CD4-positive, alpha-beta T cell (primary cell): ENCODE data around the gene FAM32A. TPM values are rescaled to one million over a fixed set of nuclear protein-coding genes. Genes with fewer than 3 reads are reported as not detected.

Experiments used
- ATAC-seq: fragments of 200-7000 bp; cut with Tn5 transposase; one replicate; pipeline ENCODE4 v1.10.0; 2022; ENCODE audit warnings: mild to moderate bottlenecking; ENCODE audit not compliant: poor library complexity
- CTCF ChIA-PET: fragments of 350-600 bp; sonication (Branson Sonifier 250); formaldehyde crosslinking; loops from one replicate; lab custom pipeline; 2021; ENCODE audit warnings: antibody characterized with exemption, inconsistent platforms; lab: Charles Lee
- POLR2A ChIA-PET: fragments of 350-600 bp; sonication (Branson Sonifier 250); formaldehyde crosslinking; loops from one replicate; lab custom pipeline; 2021; ENCODE audit warnings: antibody characterized with exemption, inconsistent platforms; lab: Charles Lee
- DNase-seq, 14 experiments: peaks; one replicate each; pipeline ENCODE4 v3.0.0-alpha.2; 2013 to 2020; ENCODE audit warnings: mixed read lengths in 2 of 14
- H3K27ac ChIP-seq, 2 donors: one replicate each; pipeline versions ENCODE4 v1.5.1 to v1.7.0; 2013; ENCODE audit warnings: low read length in 2 of 2, low read depth in 1 of 2, mild to moderate bottlenecking in 1 of 2
- H3K27me3 ChIP-seq, 2 experiments: 1 replicate in 1 of 2; 2 replicates in 1 of 2; pipeline versions ENCODE4 v1.6.1 to v1.7.0; 2013; ENCODE audit warnings: low read length in 2 of 2, control low read depth in 1 of 2, mild to moderate bottlenecking in 1 of 2, moderate library complexity in 1 of 2; ENCODE audit not compliant: insufficient read depth in 2 of 2, control insufficient read depth in 1 of 2
- H3K36me3 ChIP-seq: one replicate; pipeline ENCODE4 v1.6.1; 2013; ENCODE audit warnings: low read length, control low read depth; ENCODE audit not compliant: insufficient read depth
- H3K4me1 ChIP-seq: one replicate; pipeline ENCODE4 v1.6.1; 2013; ENCODE audit warnings: low read length, control low read depth; ENCODE audit not compliant: insufficient read depth
- H3K4me3 ChIP-seq: one replicate; pipeline ENCODE4 v1.5.1; 2013; ENCODE audit warnings: mild to moderate bottlenecking, low read length, moderate library complexity
- H3K9me3 ChIP-seq, 2 experiments: 1 replicate in 1 of 2; 2 replicates in 1 of 2; pipeline versions ENCODE4 v1.6.1 to v1.7.0; 2013; ENCODE audit warnings: low read length in 2 of 2, mild to moderate bottlenecking in 2 of 2, control low read depth in 1 of 2, moderate library complexity in 1 of 2; ENCODE audit not compliant: control insufficient read depth in 1 of 2, insufficient read depth in 1 of 2
- H3K27ac Mint-ChIP-seq: one replicate; pipeline ENCODE4 v1.8.0; 2020; ENCODE audit warnings: mixed read lengths
- H3K27me3 Mint-ChIP-seq: one replicate; pipeline ENCODE4 v1.8.0; 2021; ENCODE audit warnings: mixed read lengths
- H3K36me3 Mint-ChIP-seq: one replicate; pipeline ENCODE4 v1.8.0; 2021; ENCODE audit warnings: low read depth, mixed read lengths
- H3K4me1 Mint-ChIP-seq: one replicate; pipeline ENCODE4 v1.8.0; 2021; ENCODE audit warnings: low read depth, mixed read lengths
- H3K4me3 Mint-ChIP-seq: one replicate; pipeline ENCODE4 v1.8.0; 2020; ENCODE audit warnings: mild to moderate bottlenecking, mixed read lengths
- H3K9me3 Mint-ChIP-seq: one replicate; pipeline ENCODE4 v1.8.0; 2020; ENCODE audit warnings: mixed read lengths
- intact Hi-C, 2 experiments: fragments of 100-400 bp; cut with DNase I in 1 of 2; cut with micrococcal nuclease in 1 of 2; formaldehyde crosslinking; loops; one replicate each; pipeline versions ENCODE4 v1.15.1 to v1.9.0; 2023 to 2025; cut with DNase I, micrococcal nuclease
- total RNA-seq, 174 experiments: library from RNA in 2 of 174; stranded (reverse) in 2 of 174; gene quantifications; one replicate each; pipeline ENCODE4 v1.2.3 and lab custom pipeline; 2021 to 2026
- TF ChIP-seq, protein P1 (sequence below): fragments of 200-600 bp; IDR thresholded peaks from one replicate; pipeline ENCODE4 v1.8.0; 2022; ENCODE audit warnings: antibody characterized with exemption, mild to moderate bottlenecking

The FAM32A gene
- total RNA-seq, 2 experiments from 2014 or later: 44.5 to 50.3 TPM

DNA sequence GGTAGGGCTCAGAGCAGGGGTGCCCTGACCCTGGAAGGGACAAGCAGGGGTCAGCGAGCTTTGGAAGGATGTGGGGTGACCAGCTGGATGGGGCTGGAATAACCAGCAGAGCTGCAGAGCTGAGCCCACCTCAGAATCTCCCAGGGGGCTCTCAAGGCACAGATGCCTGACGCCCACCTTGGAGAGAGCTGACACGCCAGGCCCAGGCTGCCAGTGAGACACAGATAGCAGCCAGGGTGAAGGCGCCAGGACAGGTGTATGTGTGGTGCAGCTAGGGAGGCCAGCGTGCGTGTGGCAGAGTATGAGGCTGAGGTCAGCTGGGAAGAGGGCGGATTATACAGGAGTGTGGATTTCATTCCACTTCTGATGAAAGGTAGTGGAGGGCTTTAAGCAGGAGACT, 21.4 kb downstream of the FAM32A start:
- Mint-ChIP-seq H3K4me1 (peaks cover 21% of the 10 kb centered on the region), H3K36me3 (peaks cover 84% of the 10 kb centered on the region), H3K27me3 (no peaks in the 10 kb centered on the region), H3K9me3 (no peaks in the 10 kb centered on the region), H3K27ac (peak overlapping the region; percentile 65), H3K4me3 (no peak overlapping the region)
- ATAC-seq (no peak), DNase-seq (peak in 1 of 14 experiments; percentile 20)
- TF ChIP-seq, protein P1, sequence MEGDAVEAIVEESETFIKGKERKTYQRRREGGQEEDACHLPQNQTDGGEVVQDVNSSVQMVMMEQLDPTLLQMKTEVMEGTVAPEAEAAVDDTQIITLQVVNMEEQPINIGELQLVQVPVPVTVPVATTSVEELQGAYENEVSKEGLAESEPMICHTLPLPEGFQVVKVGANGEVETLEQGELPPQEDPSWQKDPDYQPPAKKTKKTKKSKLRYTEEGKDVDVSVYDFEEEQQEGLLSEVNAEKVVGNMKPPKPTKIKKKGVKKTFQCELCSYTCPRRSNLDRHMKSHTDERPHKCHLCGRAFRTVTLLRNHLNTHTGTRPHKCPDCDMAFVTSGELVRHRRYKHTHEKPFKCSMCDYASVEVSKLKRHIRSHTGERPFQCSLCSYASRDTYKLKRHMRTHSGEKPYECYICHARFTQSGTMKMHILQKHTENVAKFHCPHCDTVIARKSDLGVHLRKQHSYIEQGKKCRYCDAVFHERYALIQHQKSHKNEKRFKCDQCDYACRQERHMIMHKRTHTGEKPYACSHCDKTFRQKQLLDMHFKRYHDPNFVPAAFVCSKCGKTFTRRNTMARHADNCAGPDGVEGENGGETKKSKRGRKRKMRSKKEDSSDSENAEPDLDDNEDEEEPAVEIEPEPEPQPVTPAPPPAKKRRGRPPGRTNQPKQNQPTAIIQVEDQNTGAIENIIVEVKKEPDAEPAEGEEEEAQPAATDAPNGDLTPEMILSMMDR: no peak
- CTCF ChIA-PET: no interaction called here
- H3K27me3 ChIP-seq: no peaks in the 10 kb centered on the region
- POLR2A ChIA-PET: interaction anchor here (0.6 kb wide), 1 partner anchor 118 kb away, joined by 3 read pairs; the partner anchor contains the start of gene KLF2
- H3K9me3 ChIP-seq: no peaks in the 10 kb centered on the region
- peaks cover 86% of the 10 kb centered on the region for H3K36me3 ChIP-seq
- H3K4me1 ChIP-seq: peaks cover 17% of the 10 kb centered on the region
- intact Hi-C loops: no loop called here
- no peak overlapping the region for H3K27ac ChIP-seq
- H3K4me3 ChIP-seq: no peak overlapping the region

GRCh38 chr19:16207063-16207462, 21.9 kb downstream of the FAM32A start:
- H3K27ac Mint-ChIP-seq: peak overlapping the region; percentile 65
- ChIA-PET CTCF (no interaction called here), POLR2A (interaction anchor here (0.6 kb wide), 1 partner anchor 117 kb away, joined by 3 read pairs; the partner anchor contains the start of gene KLF2)
- Histone ChIP-seq H3K27ac (no peak overlapping the region), H3K4me3 (no peak overlapping the region), H3K27me3 (no peaks in the 10 kb centered on the region), H3K9me3 (no peaks in the 10 kb centered on the region), H3K36me3 (peaks cover 82% of the 10 kb centered on the region), H3K4me1 (peaks cover 17% of the 10 kb centered on the region)
- peaks cover 26% of the 10 kb centered on the region for H3K4me1 Mint-ChIP-seq
- TF ChIP-seq, protein P1: no peak
- H3K36me3 Mint-ChIP-seq: peaks cover 86% of the 10 kb centered on the region
- H3K4me3 Mint-ChIP-seq: no peak overlapping the region
- intact Hi-C loops: no loop called here
- H3K27me3 Mint-ChIP-seq: no peaks in the 10 kb centered on the region
- H3K9me3 Mint-ChIP-seq: no peaks in the 10 kb centered on the region
- DNase-seq (peak in 1 of 14 experiments; percentile 23), ATAC-seq (no peak)

DNA sequence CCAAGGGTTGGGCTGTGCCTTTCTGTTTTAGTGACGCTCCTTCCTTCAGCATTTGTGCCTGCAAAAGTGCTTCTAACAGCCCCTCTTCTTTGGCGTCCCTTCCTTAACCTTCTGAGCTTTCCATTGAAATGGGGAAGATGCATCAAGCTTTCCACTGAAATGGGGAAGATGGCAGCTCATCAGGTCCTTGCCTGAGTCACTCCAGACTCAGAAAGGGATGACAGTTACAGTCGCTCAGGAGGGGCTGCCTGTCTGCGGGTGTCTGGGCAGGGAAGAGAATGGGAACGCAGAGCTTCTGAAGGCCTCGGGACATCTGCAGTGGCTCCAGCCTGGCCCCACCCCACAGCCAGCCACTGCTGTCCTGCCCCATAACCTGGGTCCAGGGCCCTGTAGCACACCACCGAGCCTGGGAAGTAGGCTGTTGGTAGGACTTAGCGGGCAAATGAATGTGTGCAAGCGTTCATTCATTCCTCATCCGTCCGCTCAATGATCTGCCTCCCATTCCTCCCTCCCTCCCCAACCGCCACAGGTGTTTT, 22.3 kb downstream of the FAM32A start:
- POLR2A ChIA-PET: interaction anchor here (0.6 kb wide), 1 partner anchor 822 kb away, joined by 3 read pairs; no protein-coding TSS in a partner anchor
- H3K9me3 ChIP-seq: no peaks in the 10 kb centered on the region
- H3K4me1 ChIP-seq: peaks cover 17% of the 10 kb centered on the region
- no peak overlapping the region for H3K4me3 Mint-ChIP-seq
- DNase-seq (no peak), ATAC-seq (no peak)
- no peak overlapping the region for H3K27ac ChIP-seq
- no peaks in the 10 kb centered on the region for H3K27me3 Mint-ChIP-seq
- peaks cover 31% of the 10 kb centered on the region for H3K4me1 Mint-ChIP-seq
- no peaks in the 10 kb centered on the region for H3K9me3 Mint-ChIP-seq
- peaks cover 87% of the 10 kb centered on the region for H3K36me3 Mint-ChIP-seq
- CTCF ChIA-PET: interaction anchor here (0.6 kb wide), 1 partner anchor 97 kb away, joined by 3 read pairs; no protein-coding TSS in a partner anchor
- no peak overlapping the region for H3K4me3 ChIP-seq
- H3K27ac Mint-ChIP-seq: no peak overlapping the region
- TF ChIP-seq, protein P1: no peak
- H3K36me3 ChIP-seq: peaks cover 81% of the 10 kb centered on the region
- no peaks in the 10 kb centered on the region for H3K27me3 ChIP-seq
- intact Hi-C loops: no loop called here
